ENCODE measurements around the gene DDB1. TPM values are rescaled to one million over a fixed set of nuclear protein-coding genes. Genes with fewer than 3 reads are reported as not detected.

Gene DDB1
- total and polyA plus RNA-seq, 2 of the 13 experiments (the other 11 are each of a cell fraction or from before 2014, with no cell fraction given): 217 to 266 TPM

GRCh38 chr11:61259363-61259762 lies 73.5 kb downstream of the DDB1 start (continued):
- TF ChIP-seq ZNF337 (CRISPR knock-in tag; IDR thresholded peaks at IDR 0.05; ENCODE audit: borderline replicate concordance, low read depth) (no peak), ZBTB20 (CRISPR knock-in tag; IDR thresholded peaks at IDR 0.05; ENCODE audit: borderline replicate concordance, low read depth) (no peak), ZSCAN25 (CRISPR knock-in tag; IDR thresholded peaks at IDR 0.05) (no peak), MEIS2 (CRISPR knock-in tag; IDR thresholded peaks at IDR 0.05) (no peak), ZBED4 (CRISPR knock-in tag; IDR thresholded peaks at IDR 0.05; ENCODE audit: borderline replicate concordance) (no peak), POLR2G (IDR thresholded peaks at IDR 0.05; ENCODE audit: low read depth, low read length) (no peak), ZNF549 (CRISPR knock-in tag; IDR thresholded peaks at IDR 0.05) (no peak), SIN3A (IDR thresholded peaks at IDR 0.05; ENCODE audit: borderline replicate concordance, low read depth, low read length) (no peak), SMARCC2 (IDR thresholded peaks at IDR 0.05) (no peak), ZBTB7B (CRISPR knock-in tag; IDR thresholded peaks at IDR 0.05) (no peak), TBX3 (IDR thresholded peaks at IDR 0.05; ENCODE audit: borderline replicate concordance) (no peak), XRCC5 (optimal IDR thresholded peaks at IDR 0.05; ENCODE audit: low read length) (no peak), NR3C1 (CRISPR knock-in tag; IDR thresholded peaks at IDR 0.05) (no peak), SNAPC4 (CRISPR knock-in tag; IDR thresholded peaks at IDR 0.05) (no peak), KAT2B (IDR thresholded peaks at IDR 0.05; ENCODE audit: borderline replicate concordance, low read depth, low read length) (no peak), NR1H2 (CRISPR knock-in tag; IDR thresholded peaks at IDR 0.05; ENCODE audit: borderline replicate concordance, low read depth) (no peak), ZNF672 (CRISPR knock-in tag; IDR thresholded peaks at IDR 0.05) (no peak), NFE2L1 (CRISPR knock-in tag; IDR thresholded peaks at IDR 0.05; ENCODE audit: borderline replicate concordance) (no peak), AHR (CRISPR knock-in tag; IDR thresholded peaks at IDR 0.05) (no peak), SMYD3 (CRISPR knock-in tag; IDR thresholded peaks at IDR 0.05) (no peak)
